LHCN-M2 (cell line): ENCODE data around the gene RAB7B. TPM values are rescaled to one million over a fixed set of nuclear protein-coding genes. Genes with fewer than 3 reads are reported as not detected.

Experiments used
- DNase-seq: peaks from one replicate; pipeline ENCODE4 v3.0.0-alpha.2; 2012; ENCODE audit warnings: low read depth
- total RNA-seq: library from RNA; depleted of rRNA; stranded (reverse); fragments of >200 nt; gene quantifications from 2 replicates; pipeline ENCODE4 v1.2.3, GENCODE V29; 2014; rRNA removed

Gene RAB7B
- total RNA-seq, 1 experiment from 2014 or later = 3.9 TPM

DNA sequence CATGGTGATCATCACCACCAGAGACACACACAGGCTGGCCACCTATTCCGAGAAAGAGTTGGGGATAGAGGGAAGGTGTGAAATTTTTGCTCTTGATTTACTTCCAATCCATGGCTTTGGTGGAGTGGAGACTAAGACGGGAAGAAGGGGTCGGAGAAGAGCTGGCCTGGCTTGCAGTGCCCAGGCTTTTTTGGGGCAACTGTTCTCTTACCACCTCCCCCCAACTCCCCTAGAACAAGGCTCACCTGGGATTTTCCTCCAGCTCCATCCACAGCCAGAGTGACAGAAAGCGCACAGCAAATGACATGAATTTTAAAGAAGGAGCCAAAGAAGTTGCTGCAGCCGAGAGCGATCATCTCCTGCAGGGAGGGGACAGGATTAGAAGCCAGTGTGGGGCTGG, 75.9 kb downstream of the RAB7B start:
- DNase-seq = no peak

Other genes with a start within 250 kb of the RAB7B start
- gene RAB29, start 227.9 kb downstream of the RAB7B start, total RNA-seq = 24.9 and 29.3 TPM in 2 replicates
- gene SLC41A1, start 190.2 kb downstream of the RAB7B start, total RNA-seq = 21.5 and 24.7 TPM in 2 replicates
- gene PM20D1, start 153.3 kb downstream of the RAB7B start, total RNA-seq = not detected in 2 replicates
- not detected in 2 replicates for gene SLC26A9, start 59.9 kb downstream of the RAB7B start, total RNA-seq
- gene CTSE, start 20.5 kb upstream of the RAB7B start, total RNA-seq = not detected in 2 replicates
- gene RHEX, start 49.8 kb upstream of the RAB7B start, total RNA-seq = not detected in 2 replicates
- gene AVPR1B, start 114.0 kb upstream of the RAB7B start, total RNA-seq = not detected in 2 replicates
- 4.6 and 6.2 TPM in 2 replicates for gene FAM72A, start 199.4 kb upstream of the RAB7B start, total RNA-seq
- gene SRGAP2, start 200.1 kb upstream of the RAB7B start, total RNA-seq = 34.4 and 43.9 TPM in 2 replicates